ENCODE measurements around the gene RIC3.
"Not testable (repeated sequence)": the region's sequence is repeated elsewhere in the genome, so short reads cannot be mapped to it uniquely, and the experiment has no call there.

RIC3 gene

DNA sequence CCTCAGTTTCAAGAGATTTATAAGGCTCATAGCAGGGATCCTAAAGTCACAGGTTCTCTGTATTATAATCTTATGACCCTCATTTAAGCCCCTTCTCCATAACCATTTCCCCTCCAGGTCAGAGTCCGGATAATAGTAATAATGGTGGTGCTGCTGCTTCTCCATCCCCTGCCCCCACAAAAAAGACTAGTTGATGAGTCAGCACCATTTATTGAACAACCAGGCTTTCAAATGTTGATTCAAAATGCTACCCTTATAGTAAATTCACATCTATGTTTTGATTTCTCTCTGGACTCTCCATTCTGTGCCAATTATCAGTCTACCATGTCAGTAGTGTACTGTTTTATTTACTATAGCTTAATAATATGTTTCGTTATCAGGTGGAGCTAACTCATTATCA is 17.6 kb upstream of the RIC3 start:
- no peak for DNase-seq

- no peak for DNase-seq
These were observed 14.3 kb upstream of the RIC3 start for GRCh38 chr11:8183111-8183510.

DNA sequence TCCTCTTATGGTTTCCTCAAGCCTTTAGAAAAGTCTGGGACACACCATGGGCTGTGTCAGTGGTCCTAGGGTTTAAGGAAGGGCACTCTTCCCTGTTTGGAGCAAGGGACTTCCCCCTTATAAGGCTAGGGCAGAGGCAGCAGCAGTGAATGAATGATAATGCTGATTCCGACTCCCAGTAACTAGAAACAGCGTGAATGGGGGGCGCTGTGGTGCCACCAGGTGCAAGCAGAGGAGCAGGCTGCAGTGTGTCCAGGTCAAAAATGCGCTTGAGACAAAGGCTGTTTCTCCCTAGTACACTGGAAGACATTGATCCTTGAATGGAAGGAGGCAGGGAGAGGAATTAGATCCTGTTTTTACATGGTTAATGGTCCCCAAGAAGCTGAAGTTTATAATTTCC is 11.6 kb upstream of the RIC3 start:
- no peak for DNase-seq

GRCh38 chr11:8178297-8178696 is 9.5 kb upstream of the RIC3 start:
- DNase-seq: no peak

GRCh38 chr11:8177136-8177535 is 8.3 kb upstream of the RIC3 start:
- DNase-seq: no peak

- DNase-seq: no peak
These were observed 1.0 kb downstream of the RIC3 start for GRCh38 chr11:8167796-8168195.

DNA sequence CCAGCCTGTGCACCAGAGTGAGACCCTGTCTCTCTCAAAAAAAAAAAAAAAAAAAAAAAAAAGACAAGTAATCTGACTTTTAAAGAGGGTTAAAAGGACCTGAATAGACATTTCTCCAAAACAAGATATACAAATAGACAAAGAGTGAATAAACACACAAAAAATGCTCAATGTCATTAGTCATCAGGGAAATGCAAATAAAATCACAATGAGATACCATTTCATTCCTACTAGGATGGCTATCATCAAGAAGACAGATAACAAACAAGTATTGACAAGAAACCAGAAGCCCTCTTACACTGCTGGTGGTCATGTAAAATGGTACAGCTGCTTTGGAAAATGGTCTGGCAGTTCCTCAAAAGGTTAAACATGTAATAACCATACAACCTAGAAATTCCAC is 4.1 kb downstream of the RIC3 start:
- DNase-seq: no peak

DNA sequence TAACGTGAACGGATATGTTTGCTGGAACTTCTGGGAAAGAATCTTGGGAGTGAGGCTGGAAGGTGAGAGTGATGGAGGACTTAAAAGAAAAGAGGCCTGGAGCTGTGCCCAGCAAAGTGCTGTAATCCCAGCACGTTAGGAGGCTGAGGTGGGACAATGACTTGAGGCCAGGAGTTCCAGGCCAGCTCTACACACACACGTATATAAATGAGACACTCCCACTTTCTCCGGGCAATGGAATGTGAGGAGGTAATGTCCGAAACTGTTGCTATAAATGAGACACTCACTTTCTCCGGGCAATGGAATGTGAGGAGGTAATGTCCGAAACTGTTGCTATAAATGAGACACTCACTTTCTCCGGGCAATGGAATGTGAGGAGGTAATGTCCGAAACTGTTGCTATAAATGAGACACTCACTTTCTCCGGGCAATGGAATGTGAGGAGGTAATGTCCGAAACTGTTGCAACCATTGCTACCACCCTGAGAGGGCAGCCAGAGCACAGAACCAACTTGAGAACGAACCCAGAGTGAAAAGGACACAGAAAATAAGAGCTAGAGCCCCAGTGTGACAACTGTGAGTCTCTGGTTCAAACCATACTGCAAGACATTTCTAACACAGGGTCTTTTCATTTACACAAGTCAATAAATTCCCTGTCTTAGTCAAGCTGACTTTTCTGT is 7.1 kb downstream of the RIC3 start:
- not testable (repeated sequence) for DNase-seq

DNA sequence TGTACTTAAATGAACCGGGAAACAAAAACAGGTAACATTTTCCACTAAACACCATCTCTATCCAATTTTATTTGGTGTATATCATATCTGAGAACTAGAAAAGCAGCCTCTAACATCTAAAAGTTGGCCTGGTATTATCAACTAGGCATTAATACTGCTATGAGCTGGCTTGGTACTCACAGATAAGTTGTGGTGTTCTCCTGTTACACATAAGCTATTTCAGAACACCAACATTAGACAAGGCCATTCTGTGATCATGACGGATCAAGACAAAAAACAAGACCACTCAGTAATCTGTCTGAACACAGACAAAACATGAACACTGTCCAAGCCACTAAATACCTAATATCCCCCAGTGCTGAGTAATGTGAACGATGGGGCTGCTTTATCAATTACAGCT is 11.9 kb downstream of the RIC3 start:
- DNase-seq: no peak

DNA sequence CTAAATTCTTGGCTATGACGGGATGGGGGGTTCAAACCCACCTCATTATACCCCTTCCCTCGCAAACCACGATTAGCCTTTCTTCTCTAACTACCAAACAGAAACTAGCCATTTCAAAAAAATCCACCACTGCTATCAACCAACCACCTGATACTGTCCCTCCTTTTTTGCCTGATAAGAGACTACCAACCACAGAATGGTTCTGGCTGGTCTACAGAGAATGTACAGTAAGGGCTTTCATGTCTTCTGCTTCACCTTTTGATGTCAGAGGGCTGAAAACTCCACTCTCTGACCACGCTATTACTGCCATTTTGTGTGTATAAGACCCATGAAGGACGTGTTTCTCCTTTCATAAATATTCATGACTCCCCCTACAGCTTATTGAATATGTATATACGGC is 19.1 kb downstream of the RIC3 start:
- no peak for DNase-seq

DNA sequence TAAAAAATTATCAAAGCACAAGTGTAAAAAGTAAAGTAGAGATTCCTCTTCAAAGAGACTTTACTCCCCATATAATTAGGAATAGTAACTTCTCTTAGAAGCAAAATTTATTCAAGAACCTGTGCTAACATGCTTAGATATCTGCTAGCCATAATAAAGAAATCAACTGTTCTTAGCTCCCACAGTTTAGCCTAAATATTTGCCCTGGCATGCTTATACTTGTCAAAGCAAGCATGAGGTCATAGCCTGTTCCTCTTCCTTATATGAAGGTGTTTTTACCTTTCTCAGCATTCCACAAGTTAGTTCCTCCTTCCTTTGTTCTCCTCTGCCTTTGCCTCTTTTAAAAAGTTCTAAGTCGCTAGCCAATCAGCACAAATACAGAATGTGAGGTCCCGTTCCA is 30.3 kb downstream of the RIC3 start:
- no peak for DNase-seq

DNA sequence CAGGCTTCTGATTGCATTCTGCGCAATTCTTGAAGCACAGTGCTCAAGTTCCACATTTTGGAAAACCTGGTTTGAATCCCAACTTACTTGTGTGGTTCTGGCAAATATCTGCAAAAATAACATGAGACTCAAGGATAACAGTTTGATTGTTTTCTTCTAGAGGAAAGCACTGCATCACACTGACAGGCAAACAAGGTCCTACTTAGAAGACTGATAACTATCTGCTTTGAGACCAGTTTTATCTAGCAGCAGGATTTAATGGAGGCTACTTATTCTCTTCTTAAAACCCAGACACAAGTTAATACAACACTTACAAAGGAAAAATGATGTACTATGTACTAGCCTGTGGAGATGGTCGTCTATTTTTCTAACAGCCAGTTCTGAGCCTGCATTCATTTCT is 41.4 kb downstream of the RIC3 start:
- no peak for DNase-seq

- no peak for DNase-seq
These were observed 42.1 kb downstream of the RIC3 start for GRCh38 chr11:8126649-8127289.

DNA sequence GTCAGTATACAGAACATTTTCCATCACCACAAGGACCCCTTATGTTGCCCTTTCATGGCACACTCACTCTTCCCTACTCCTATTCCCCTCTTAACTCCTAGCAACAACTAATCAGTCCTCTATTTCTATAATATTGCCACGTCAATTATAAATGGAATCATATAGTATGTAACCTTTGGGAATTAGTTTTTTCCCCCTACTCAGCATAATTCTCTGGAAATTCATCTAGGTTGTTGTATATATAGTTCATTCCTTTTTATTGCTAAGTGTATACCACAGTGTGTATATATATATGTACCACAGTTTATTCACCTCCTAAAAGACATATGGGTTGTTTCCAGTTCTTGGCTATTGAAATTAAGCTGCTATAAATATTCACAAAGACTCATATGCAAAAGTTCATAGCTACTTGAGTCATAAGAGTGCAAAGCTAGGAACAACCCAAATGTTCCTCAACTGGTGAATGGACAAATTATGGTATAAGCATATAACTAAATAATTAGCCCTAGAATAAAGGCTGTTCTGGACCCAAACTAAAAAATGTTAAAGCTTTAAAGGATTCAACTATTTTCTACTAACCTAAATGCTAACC is 46.6 kb downstream of the RIC3 start:
- no peak for DNase-seq

- no peak for DNase-seq
These were observed 57.2 kb downstream of the RIC3 start for GRCh38 chr11:8111636-8112035.

DNA sequence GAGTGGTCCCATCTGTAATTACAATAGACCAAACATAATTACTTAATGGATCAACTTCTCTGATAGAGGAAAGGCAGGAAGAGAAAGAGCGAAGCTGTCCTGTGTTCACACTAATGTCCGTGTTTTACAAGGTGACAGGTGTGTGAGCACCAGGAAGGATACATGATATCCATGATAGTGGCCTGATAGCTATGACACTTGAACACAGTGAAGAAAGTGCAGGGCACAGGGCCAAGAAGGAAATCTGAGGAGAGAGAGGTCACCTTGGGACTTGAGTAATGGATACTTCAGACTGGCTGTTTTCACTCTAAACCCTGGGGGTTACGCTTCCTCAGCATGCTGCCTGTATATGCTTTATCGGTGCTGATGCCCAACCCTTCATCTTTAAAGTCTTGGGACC is 58.4 kb downstream of the RIC3 start:
- no peak for DNase-seq

GRCh38 chr11:8109675-8110074 is 59.1 kb downstream of the RIC3 start:
- no peak for DNase-seq

DNA sequence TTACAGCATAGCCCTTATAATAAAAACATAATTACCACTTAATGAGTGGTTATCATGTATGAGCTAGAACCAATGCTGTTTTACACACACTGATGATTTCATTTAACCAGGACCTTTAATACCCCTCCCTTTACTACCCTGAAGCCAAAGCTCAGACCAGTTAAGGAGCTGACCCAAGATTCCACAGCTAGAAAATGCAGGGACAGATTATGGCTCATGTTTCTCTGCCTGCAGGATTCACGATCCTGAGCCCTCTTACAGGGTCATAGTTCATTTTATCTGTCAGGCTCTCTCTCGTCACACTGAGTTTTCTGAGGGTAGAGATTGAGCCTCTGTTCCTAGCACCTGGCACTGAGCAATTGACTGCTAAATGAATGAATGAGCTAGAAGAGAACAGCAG is 60.4 kb downstream of the RIC3 start:
- DNase-seq: no peak

GRCh38 chr11:8107642-8108041 is 61.2 kb downstream of the RIC3 start:
- no peak for DNase-seq

DNA sequence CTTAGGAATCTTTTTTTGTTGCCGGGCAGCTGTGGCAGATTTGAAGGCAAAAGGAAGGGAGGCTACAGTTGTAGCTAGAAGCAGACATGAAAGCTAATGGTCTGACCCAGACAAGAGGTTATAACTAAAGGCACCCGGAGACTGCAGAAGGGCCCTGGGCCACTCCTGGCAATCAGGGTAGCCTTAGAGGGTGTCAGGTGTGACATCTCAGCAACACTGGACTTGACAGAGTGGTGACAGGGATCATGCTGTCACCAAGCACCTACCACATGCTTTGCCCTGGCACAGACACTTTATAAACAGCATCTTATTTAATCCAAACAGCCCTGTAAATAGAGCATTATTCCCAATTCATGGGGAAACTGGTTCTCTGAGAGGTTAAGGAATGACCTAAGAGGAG is 62.1 kb downstream of the RIC3 start:
- DNase-seq: no peak

DNA sequence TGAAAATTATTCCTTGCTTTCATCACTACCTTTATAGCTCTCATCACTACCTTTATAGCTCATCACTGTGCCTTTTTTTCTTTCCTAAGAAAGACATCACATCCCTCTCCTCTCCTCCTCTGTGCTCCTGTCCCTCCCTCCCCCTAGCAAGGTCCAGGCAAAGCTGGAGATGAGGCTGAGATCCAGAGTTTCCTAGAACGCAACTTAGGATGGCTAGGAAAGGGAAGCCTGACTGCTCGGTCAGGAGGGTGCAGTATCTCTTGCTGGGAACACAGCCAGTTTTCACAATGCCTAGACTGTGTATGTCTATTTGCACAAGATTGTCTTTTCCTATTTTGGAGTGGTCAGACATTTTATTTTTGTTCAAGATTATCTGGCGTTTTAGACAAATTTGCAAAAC is 63.2 kb downstream of the RIC3 start:
- DNase-seq: no peak

GRCh38 chr11:8105133-8105532 is 63.7 kb downstream of the RIC3 start:
- DNase-seq: no peak

DNA sequence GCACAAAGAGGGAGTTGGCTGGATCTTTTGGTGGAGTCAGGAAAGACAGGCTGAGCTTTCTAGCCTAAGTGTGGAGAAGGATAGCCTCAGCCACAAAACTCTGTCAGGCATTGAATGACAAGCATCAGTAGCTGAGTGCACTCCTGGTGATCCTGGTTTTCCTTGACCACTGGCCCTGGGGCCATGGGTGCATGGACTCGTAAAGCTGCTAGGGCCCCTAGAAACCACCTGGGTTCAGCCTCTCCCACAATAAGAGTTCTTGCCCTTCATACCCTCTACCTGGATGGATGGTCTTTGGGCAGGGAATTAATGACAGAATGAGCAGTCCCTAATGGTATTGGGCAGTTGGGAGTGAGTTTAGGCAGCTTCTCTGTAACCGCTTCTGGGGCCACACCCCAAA is 64.9 kb downstream of the RIC3 start:
- peak; percentile 12 for DNase-seq

DNA sequence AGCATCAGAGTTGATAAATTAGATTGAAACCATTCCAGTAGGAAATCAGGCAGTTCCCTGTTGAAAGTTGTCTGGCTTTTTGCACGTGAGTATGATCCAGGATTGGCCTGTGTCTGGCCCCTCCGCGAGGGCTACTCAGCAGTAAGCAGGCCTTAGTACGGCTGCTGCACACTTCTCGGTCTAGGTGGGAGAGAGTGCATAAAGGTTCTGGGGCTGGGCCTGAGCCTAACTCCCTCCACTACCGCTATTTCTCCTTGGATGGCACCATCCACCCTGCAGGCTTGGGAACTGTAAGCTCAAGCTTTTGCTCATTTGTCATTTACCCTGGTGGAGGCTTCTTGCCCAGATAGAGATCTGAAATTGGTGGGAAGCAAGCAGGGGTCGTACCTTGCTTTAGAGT is 65.9 kb downstream of the RIC3 start:
- peak; percentile 17 for DNase-seq

Measured in activated CD4-positive, CD25-positive, alpha-beta regulatory T cell treated with anti-CD3 and anti-CD28 coated beads, Interleukin-2, amount 50 U/mL, for 72 hours (primary cell).